ENCODE results near the gene ZSWIM7.
"Not testable (repeated sequence)": the region's sequence is repeated elsewhere in the genome, so short reads cannot be mapped to it uniquely, and the experiment has no call there.

Gene ZSWIM7

GRCh38 chr17:15999974-16000827 is 697 bp upstream of the ZSWIM7 start:
- no peak for DNase-seq (ENCODE audit: low read depth in 1 of 2, low spot score in 1 of 2)

- DNase-seq (ENCODE audit: low read depth in 1 of 2, low spot score in 1 of 2): no peak
These were observed 1.4 kb downstream of the ZSWIM7 start for GRCh38 chr17:15998031-15998562.

- DNase-seq (ENCODE audit: low read depth in 1 of 2, low spot score in 1 of 2): no peak
These were observed 3.2 kb downstream of the ZSWIM7 start for GRCh38 chr17:15996322-15996721.

- DNase-seq (ENCODE audit: low read depth in 1 of 2, low spot score in 1 of 2): no peak
These were observed 17.6 kb downstream of the ZSWIM7 start for GRCh38 chr17:15981646-15982580.

GRCh38 chr17:15981208-15981607 is 18.3 kb downstream of the ZSWIM7 start:
- peak in 1 of 2 donors; percentile 43 for DNase-seq (ENCODE audit: low read depth in 1 of 2, low spot score in 1 of 2)

- DNase-seq (ENCODE audit: low read depth in 1 of 2, low spot score in 1 of 2): not testable (repeated sequence)
These were observed 20.5 kb downstream of the ZSWIM7 start for GRCh38 chr17:15979013-15979412.

- DNase-seq (ENCODE audit: low read depth in 1 of 2, low spot score in 1 of 2): no peak
These were observed 20.9 kb downstream of the ZSWIM7 start for GRCh38 chr17:15978606-15979005.

- DNase-seq (ENCODE audit: low read depth in 1 of 2, low spot score in 1 of 2): no peak
These were observed 21.6 kb downstream of the ZSWIM7 start for GRCh38 chr17:15977894-15978293.

GRCh38 chr17:15973834-15974233 is 25.7 kb downstream of the ZSWIM7 start:
- DNase-seq (ENCODE audit: low read depth in 1 of 2, low spot score in 1 of 2): no peak

- no peak for DNase-seq (ENCODE audit: low read depth in 1 of 2, low spot score in 1 of 2)
These were observed 26.5 kb downstream of the ZSWIM7 start for GRCh38 chr17:15973016-15973415.

GRCh38 chr17:15972497-15972951 is 27.0 kb downstream of the ZSWIM7 start:
- DNase-seq (ENCODE audit: low read depth in 1 of 2, low spot score in 1 of 2): no peak

- no peak for DNase-seq (ENCODE audit: low read depth in 1 of 2, low spot score in 1 of 2)
These were observed 27.6 kb downstream of the ZSWIM7 start for GRCh38 chr17:15971882-15972281.

GRCh38 chr17:15971098-15971678 is 28.3 kb downstream of the ZSWIM7 start:
- no peak for DNase-seq (ENCODE audit: low read depth in 1 of 2, low spot score in 1 of 2)

- no peak for DNase-seq (ENCODE audit: low read depth in 1 of 2, low spot score in 1 of 2)
These were observed 29.0 kb downstream of the ZSWIM7 start for GRCh38 chr17:15970500-15970899.

- no peak for DNase-seq (ENCODE audit: low read depth in 1 of 2, low spot score in 1 of 2)
These were observed 30.0 kb downstream of the ZSWIM7 start for GRCh38 chr17:15969463-15969862.

- DNase-seq (ENCODE audit: low read depth in 1 of 2, low spot score in 1 of 2): no peak
These were observed 31.7 kb downstream of the ZSWIM7 start for GRCh38 chr17:15967706-15968399.

GRCh38 chr17:15966879-15967248 is 32.6 kb downstream of the ZSWIM7 start:
- DNase-seq (ENCODE audit: low read depth in 1 of 2, low spot score in 1 of 2): no peak

GRCh38 chr17:15966183-15966878 is 33.2 kb downstream of the ZSWIM7 start:
- no peak for DNase-seq (ENCODE audit: low read depth in 1 of 2, low spot score in 1 of 2)

- DNase-seq (ENCODE audit: low read depth in 1 of 2, low spot score in 1 of 2): no peak
These were observed 34.0 kb downstream of the ZSWIM7 start for GRCh38 chr17:15965528-15965927.

GRCh38 chr17:15963670-15964110 is 35.8 kb downstream of the ZSWIM7 start:
- DNase-seq (ENCODE audit: low read depth in 1 of 2, low spot score in 1 of 2): no peak
